ENCODE data around the gene HNRNPU. TPM values are rescaled to one million over a fixed set of nuclear protein-coding genes. Genes with fewer than 3 reads are reported as not detected.

The HNRNPU gene
- 506 TPM for polyA plus RNA-seq (2013)

DNA sequence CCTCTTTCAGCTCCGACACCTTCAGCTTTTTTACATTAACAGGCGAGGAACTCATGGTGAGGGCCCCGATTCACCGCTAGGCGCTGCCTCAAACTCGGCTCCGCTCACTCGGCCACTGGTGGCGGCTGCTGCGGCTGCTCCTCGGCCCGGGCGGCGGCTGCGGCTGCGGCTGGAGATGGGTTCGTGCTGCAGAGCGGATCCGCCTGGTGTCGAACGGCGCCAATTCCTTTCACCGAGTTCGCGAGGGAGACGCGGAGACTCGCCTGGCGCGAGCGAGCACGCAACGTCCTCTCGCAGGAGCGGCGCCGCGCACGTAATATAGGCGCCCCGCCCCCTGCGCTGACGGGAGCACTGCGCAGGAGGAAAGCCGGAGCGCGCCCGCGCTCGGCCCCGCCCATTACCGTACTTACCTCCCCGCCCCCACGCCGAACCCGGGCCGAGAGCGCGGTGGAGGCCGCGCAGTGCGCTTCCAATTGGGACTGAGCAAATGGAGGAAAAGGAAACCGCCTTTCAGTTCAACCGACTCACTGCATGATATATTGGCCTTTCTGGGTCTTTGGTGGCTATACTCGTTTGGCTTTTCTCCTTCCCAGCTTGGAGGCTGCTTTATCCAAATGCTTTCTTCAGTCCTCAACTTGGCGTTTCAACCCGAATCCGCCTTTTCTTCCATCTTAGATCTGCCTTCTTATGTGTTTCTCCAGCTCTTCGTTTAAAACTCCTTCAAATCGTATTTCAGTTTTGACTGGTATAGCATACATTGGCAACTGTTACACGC, at the start of gene HNRNPU:
Gene HNRNPU (minus strand): TSS at position 291 of the 775 bp plus-strand sequence. CDS start 236 bp downstream, at position 55.
- H3K9me3 ChIP-seq (ENCODE audit: control extremely low read depth in 1 of 5, control insufficient read depth in 4 of 5, insufficient read depth in 2 of 5, low read depth in 1 of 5, low read length in 4 of 5) = no peaks in the 10 kb centered on the region
- ChIA-PET CTCF (interaction anchor here (0.7 to 3.7 kb wide), 9 partner anchors 10 to 178 kb away, joined by 3 to 36 read pairs (median 5); partner anchors contain the start of gene COX20), POLR2A (interaction anchor here (0.6 to 5.4 kb wide), 6 partner anchors 16 to 106 kb away, joined by 3 to 44 read pairs (median 4); partner anchors contain the start of gene COX20)
- peaks cover 5 to 26% (median 13%) of the 10 kb centered on the region in 4 experiments for H3K36me3 ChIP-seq (ENCODE audit: control insufficient read depth in 4 of 4, insufficient read depth in 4 of 4, low read length in 3 of 4)
- DNase-seq = peak; percentile 97 to 98 (median 98)
- peaks cover 25 to 56% (median 39%) of the 10 kb centered on the region in 4 experiments for H3K4me1 ChIP-seq (ENCODE audit: control extremely low read depth in 1 of 4, control insufficient read depth in 4 of 4, insufficient read depth in 4 of 4, low read length in 3 of 4)
- no peaks in the 10 kb centered on the region for H3K27me3 ChIP-seq (replicated peaks in 2 of 5; ENCODE audit: control insufficient read depth in 4 of 5, insufficient read depth in 5 of 5, low read length in 4 of 5)
- 0% methylated on average over 64 of the region's 71 CpGs for WGBS (ENCODE audit: insufficient coverage)
- H3K27ac ChIP-seq (ENCODE audit: insufficient read depth in 1 of 2, low read depth in 1 of 2, low read length in 2 of 2, poor library complexity in 1 of 2, severe bottlenecking in 2 of 2) = peak within 1 kb of the TSS; percentile 97 to 99
- peak within 1 kb of the TSS; percentile 97 to 100 (median 99) for H3K4me3 ChIP-seq (ENCODE audit: control insufficient read depth in 1 of 7, extremely low read depth in 1 of 7, insufficient read depth in 4 of 7, low read depth in 2 of 7, low read length in 6 of 7)

DNA sequence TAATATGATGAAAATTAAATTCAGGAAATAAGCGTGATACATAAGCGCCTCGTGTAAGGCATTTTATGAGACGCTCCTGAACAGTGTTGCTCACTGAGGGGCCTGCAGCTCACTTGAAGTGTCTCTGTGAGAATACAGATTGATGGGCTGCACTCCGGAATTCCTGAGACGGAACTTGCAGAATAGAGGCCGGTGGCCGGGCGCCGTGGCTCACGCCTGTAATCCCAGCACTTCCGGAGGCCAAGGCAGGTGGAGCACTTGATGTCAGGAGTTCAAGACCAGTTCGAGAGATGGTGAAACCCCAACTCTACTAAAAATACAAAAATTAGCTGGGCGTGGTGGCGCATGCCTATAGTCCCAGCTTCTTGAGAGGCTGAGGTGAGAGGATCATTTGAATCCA, 49.5 kb upstream of the HNRNPU start:
- peaks cover 0 to 1% (median under 1%) of the 10 kb centered on the region in 4 experiments for H3K4me1 ChIP-seq (ENCODE audit: control extremely low read depth in 1 of 4, control insufficient read depth in 4 of 4, insufficient read depth in 4 of 4, low read length in 3 of 4)
- H3K27ac ChIP-seq (ENCODE audit: insufficient read depth in 1 of 2, low read depth in 1 of 2, low read length in 2 of 2, poor library complexity in 1 of 2, severe bottlenecking in 2 of 2) = no peak overlapping the region
- no peak overlapping the region for H3K4me3 ChIP-seq (ENCODE audit: control insufficient read depth in 1 of 7, extremely low read depth in 1 of 7, insufficient read depth in 4 of 7, low read depth in 2 of 7, low read length in 6 of 7)
- no peak for DNase-seq
- no peaks in the 10 kb centered on the region for H3K27me3 ChIP-seq (replicated peaks in 2 of 5; ENCODE audit: control insufficient read depth in 4 of 5, insufficient read depth in 5 of 5, low read length in 4 of 5)
- no peaks in the 10 kb centered on the region for H3K9me3 ChIP-seq (ENCODE audit: control extremely low read depth in 1 of 5, control insufficient read depth in 4 of 5, insufficient read depth in 2 of 5, low read depth in 1 of 5, low read length in 4 of 5)
- ChIA-PET POLR2A (no interaction called here), CTCF (no interaction called here)
- H3K36me3 ChIP-seq (ENCODE audit: control insufficient read depth in 4 of 4, insufficient read depth in 4 of 4, low read length in 3 of 4) = no peaks in the 10 kb centered on the region
- 95% methylated on average over 11 of the region's 15 CpGs for WGBS (ENCODE audit: insufficient coverage)

DNA sequence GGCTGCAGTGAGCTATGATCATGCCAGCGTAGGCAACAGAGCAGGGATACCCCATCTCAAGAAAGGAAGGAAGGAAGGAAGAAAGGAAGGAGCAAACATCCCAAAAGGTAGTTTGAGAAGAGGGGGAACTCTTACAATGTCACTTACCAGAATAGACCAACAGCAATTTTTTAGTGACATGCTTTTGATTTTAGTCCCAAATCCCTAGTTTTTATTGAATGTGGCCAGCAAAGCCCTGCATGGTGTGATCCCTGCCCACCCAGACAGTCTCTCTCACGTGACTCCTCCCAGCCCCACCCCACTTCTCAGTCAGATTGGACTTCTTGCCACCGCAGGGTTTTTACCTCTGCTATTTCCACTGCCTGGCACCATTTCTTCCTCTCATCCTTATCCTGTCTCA, 39.8 kb upstream of the HNRNPU start:
- H3K36me3 ChIP-seq (ENCODE audit: control insufficient read depth in 4 of 4, insufficient read depth in 4 of 4, low read length in 3 of 4) = no peaks in the 10 kb centered on the region
- no peak for DNase-seq
- 94% methylated on average over 2 of the region's 3 CpGs for WGBS (ENCODE audit: insufficient coverage)
- no peak overlapping the region for H3K27ac ChIP-seq (ENCODE audit: insufficient read depth in 1 of 2, low read depth in 1 of 2, low read length in 2 of 2, poor library complexity in 1 of 2, severe bottlenecking in 2 of 2)
- ChIA-PET POLR2A (no interaction called here), CTCF (no interaction called here)
- H3K27me3 ChIP-seq (replicated peaks in 2 of 5; ENCODE audit: control insufficient read depth in 4 of 5, insufficient read depth in 5 of 5, low read length in 4 of 5) = no peaks in the 10 kb centered on the region
- H3K4me3 ChIP-seq (ENCODE audit: control insufficient read depth in 1 of 7, extremely low read depth in 1 of 7, insufficient read depth in 4 of 7, low read depth in 2 of 7, low read length in 6 of 7) = no peak overlapping the region
- H3K9me3 ChIP-seq (ENCODE audit: control extremely low read depth in 1 of 5, control insufficient read depth in 4 of 5, insufficient read depth in 2 of 5, low read depth in 1 of 5, low read length in 4 of 5) = no peaks in the 10 kb centered on the region
- no peaks in the 10 kb centered on the region for H3K4me1 ChIP-seq (ENCODE audit: control extremely low read depth in 1 of 4, control insufficient read depth in 4 of 4, insufficient read depth in 4 of 4, low read length in 3 of 4)

DNA sequence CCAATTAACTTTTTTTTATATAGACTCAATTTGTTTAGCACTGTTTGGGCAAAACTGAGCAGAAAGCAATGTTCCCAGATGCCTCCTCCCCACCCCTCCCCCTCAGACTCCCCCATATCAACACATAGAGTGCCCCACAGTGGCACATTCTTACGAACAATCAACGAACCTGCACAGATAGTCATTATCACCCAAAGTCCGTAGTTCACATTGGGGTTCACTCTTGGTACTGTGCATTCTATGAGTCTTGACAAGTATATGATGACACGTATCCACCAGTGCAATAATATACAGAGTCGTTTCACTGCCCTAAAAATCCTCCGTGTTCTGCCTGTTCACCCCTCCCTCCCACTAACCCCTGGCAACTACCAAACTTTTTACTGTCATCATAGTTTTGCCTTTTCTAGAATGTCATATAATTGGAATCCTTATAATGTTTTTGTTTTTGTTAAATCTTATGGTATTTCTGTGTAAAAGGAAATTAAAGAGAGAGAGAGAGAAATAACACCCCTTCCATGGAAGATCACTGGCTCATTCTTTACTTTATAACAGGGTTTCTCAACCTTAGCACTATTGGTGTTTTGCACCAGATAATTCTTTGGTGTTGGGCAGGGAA, 37.2 kb upstream of the HNRNPU start:
- H3K36me3 ChIP-seq (ENCODE audit: control insufficient read depth in 4 of 4, insufficient read depth in 4 of 4, low read length in 3 of 4) = no peaks in the 10 kb centered on the region
- ChIA-PET POLR2A (no interaction called here), CTCF (no interaction called here)
- 100% methylated on average over 2 of the region's 6 CpGs for WGBS (ENCODE audit: insufficient coverage)
- no peak overlapping the region for H3K4me3 ChIP-seq (ENCODE audit: control insufficient read depth in 1 of 7, extremely low read depth in 1 of 7, insufficient read depth in 4 of 7, low read depth in 2 of 7, low read length in 6 of 7)
- H3K27me3 ChIP-seq (replicated peaks in 2 of 5; ENCODE audit: control insufficient read depth in 4 of 5, insufficient read depth in 5 of 5, low read length in 4 of 5) = no peaks in the 10 kb centered on the region
- DNase-seq = no peak
- no peaks in the 10 kb centered on the region for H3K9me3 ChIP-seq (ENCODE audit: control extremely low read depth in 1 of 5, control insufficient read depth in 4 of 5, insufficient read depth in 2 of 5, low read depth in 1 of 5, low read length in 4 of 5)
- no peak overlapping the region for H3K27ac ChIP-seq (ENCODE audit: insufficient read depth in 1 of 2, low read depth in 1 of 2, low read length in 2 of 2, poor library complexity in 1 of 2, severe bottlenecking in 2 of 2)
- no peaks in the 10 kb centered on the region for H3K4me1 ChIP-seq (ENCODE audit: control extremely low read depth in 1 of 4, control insufficient read depth in 4 of 4, insufficient read depth in 4 of 4, low read length in 3 of 4)

DNA sequence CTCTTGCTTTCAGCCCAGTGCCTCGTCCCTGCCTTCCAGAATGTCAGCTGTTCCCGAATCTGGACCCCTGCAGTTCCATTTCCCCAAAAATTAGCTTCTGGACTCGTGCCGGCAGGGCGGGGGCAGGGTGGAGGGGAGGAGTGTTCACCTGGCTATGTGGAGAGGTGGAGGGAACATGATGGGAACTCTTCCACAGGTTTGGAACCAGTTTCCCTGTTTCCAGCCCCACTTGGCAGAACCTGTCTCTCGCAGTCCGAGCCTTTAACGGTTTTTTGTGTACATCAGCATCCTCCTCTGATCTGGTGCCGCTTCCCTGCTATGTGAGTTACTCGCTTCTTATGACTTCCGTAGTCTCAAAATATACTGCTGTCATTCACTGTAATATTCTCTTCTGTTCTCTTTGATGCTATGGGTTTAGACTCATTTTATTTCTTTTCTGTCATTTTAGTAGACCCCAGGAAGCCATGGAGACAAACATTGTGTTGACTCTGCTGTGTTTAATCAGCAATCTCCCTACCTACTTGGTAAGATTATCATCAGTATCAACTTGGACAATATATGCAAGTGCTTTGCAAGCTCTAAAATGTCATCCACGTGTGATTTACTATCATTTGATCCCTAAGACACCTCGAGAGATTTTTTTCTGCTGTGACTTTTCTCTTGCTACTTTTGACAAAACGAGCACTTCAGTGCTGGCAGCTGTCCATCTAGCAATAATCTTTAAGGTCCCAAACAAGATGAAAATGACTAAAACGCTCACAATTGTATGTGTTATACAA, 33.3 kb upstream of the HNRNPU start:
- POLR2A ChIA-PET = no interaction called here
- Histone ChIP-seq H3K4me3 (ENCODE audit: control insufficient read depth in 1 of 7, extremely low read depth in 1 of 7, insufficient read depth in 4 of 7, low read depth in 2 of 7, low read length in 6 of 7) (no peak overlapping the region), H3K27ac (ENCODE audit: insufficient read depth in 1 of 2, low read depth in 1 of 2, low read length in 2 of 2, poor library complexity in 1 of 2, severe bottlenecking in 2 of 2) (no peak overlapping the region), H3K36me3 (ENCODE audit: control insufficient read depth in 4 of 4, insufficient read depth in 4 of 4, low read length in 3 of 4) (no peaks in the 10 kb centered on the region), H3K4me1 (ENCODE audit: control extremely low read depth in 1 of 4, control insufficient read depth in 4 of 4, insufficient read depth in 4 of 4, low read length in 3 of 4) (no peaks in the 10 kb centered on the region), H3K9me3 (ENCODE audit: control extremely low read depth in 1 of 5, control insufficient read depth in 4 of 5, insufficient read depth in 2 of 5, low read depth in 1 of 5, low read length in 4 of 5) (no peaks in the 10 kb centered on the region), H3K27me3 (replicated peaks in 2 of 5; ENCODE audit: control insufficient read depth in 4 of 5, insufficient read depth in 5 of 5, low read length in 4 of 5) (no peaks in the 10 kb centered on the region)
- CTCF ChIA-PET = interaction anchor here (0.7 kb wide), 2 partner anchors 10 to 154 kb away, joined by 3 to 6 read pairs; no protein-coding TSS in a partner anchor
- no peak for DNase-seq
- 92% methylated on average over 12 of the region's 15 CpGs for WGBS (ENCODE audit: insufficient coverage)

DNA sequence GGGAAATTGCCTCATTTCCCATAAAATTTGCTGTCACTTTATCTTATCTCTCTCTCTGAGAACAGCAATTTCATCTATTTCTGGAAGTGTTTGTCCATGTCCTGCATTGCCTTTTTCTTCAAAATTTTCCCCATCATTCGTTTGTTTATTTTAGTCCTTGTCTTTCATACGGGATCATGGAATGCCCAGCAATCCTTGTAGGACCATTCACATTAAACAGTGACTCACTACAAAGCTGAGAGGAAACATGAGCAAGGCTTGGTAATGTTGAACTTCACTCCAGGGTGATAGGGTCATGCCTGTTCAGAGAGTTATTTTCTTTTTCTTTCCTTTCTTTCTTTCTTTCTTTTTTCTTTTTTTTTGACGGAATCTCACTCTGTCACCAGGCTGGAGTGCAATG, 32.2 kb upstream of the HNRNPU start:
- CTCF ChIA-PET = no interaction called here
- no peak overlapping the region for H3K27ac ChIP-seq (ENCODE audit: insufficient read depth in 1 of 2, low read depth in 1 of 2, low read length in 2 of 2, poor library complexity in 1 of 2, severe bottlenecking in 2 of 2)

More for the DNA sequence above, 32.2 kb upstream of the HNRNPU start:
- 94% methylated on average over 2 of the region's 3 CpGs for WGBS (ENCODE audit: insufficient coverage)
- Histone ChIP-seq H3K27me3 (replicated peaks in 2 of 5; ENCODE audit: control insufficient read depth in 4 of 5, insufficient read depth in 5 of 5, low read length in 4 of 5) (no peaks in the 10 kb centered on the region), H3K9me3 (ENCODE audit: control extremely low read depth in 1 of 5, control insufficient read depth in 4 of 5, insufficient read depth in 2 of 5, low read depth in 1 of 5, low read length in 4 of 5) (no peaks in the 10 kb centered on the region), H3K36me3 (ENCODE audit: control insufficient read depth in 4 of 4, insufficient read depth in 4 of 4, low read length in 3 of 4) (no peaks in the 10 kb centered on the region), H3K4me3 (ENCODE audit: control insufficient read depth in 1 of 7, extremely low read depth in 1 of 7, insufficient read depth in 4 of 7, low read depth in 2 of 7, low read length in 6 of 7) (no peak overlapping the region), H3K4me1 (ENCODE audit: control extremely low read depth in 1 of 4, control insufficient read depth in 4 of 4, insufficient read depth in 4 of 4, low read length in 3 of 4) (no peaks in the 10 kb centered on the region)
- no peak for DNase-seq
- POLR2A ChIA-PET = no interaction called here
